Erythroblast (primary cell): Measurements from ENCODE around the gene LANCL2.

Experiments used
- GATA1 ChIP-seq: IDR thresholded peaks from 2 replicates; pipeline ENCODE4 v1.6.1; 2011; ENCODE audit warnings: low read depth, mild to moderate bottlenecking, control low read depth, low read length, moderate library complexity
- POLR2A ChIP-seq: IDR thresholded peaks from 2 replicates; pipeline ENCODE4 v1.6.1; 2011; ENCODE audit warnings: mild to moderate bottlenecking, low read length

- TF ChIP-seq POLR2A (no peak), GATA1 (no peak)
Measured at GRCh38 chr7:55348502-55348901, 16.6 kb upstream of the LANCL2 start.
